Left lung (tissue), 10 donors: ENCODE results near the gene PDE8A. TPM values are rescaled to one million over a fixed set of nuclear protein-coding genes. Genes with fewer than 3 reads are reported as not detected.

Experiments used
- ATAC-seq: fragments of 200-7000 bp; cut with Tn5 transposase; one replicate; pipeline ENCODE4 v1.9.1; 2020; ENCODE audit warnings: moderate library complexity
- DNase-seq, 4 donors: peaks; one replicate each; pipeline ENCODE4 v3.0.0-alpha.2; 2013 to 2020
- H3K27ac ChIP-seq, 2 donors: fragments of 200-600 bp; sonication (generic) in 1 of 2; one replicate each; pipeline versions ENCODE4 v1.5.0 to v1.8.0; 2020 to 2021
- H3K27me3 ChIP-seq, 2 donors: fragments of 200-600 bp; sonication (generic) in 1 of 2; one replicate each; pipeline versions ENCODE4 v1.5.0 to v1.8.0; 2020 to 2021
- H3K36me3 ChIP-seq, 2 donors: fragments of 200-600 bp; sonication (generic) in 1 of 2; one replicate each; pipeline versions ENCODE4 v1.5.0 to v1.8.0; 2020 to 2021
- H3K4me1 ChIP-seq, 2 donors: fragments of 200-600 bp; one replicate each; pipeline ENCODE4 v1.8.0; 2021
- H3K4me3 ChIP-seq, 2 donors: fragments of 200-600 bp; sonication (generic) in 1 of 2; one replicate each; pipeline versions ENCODE4 v1.5.0 to v1.8.0; 2020 to 2021; ENCODE audit warnings: mild to moderate bottlenecking in 1 of 2
- H3K9me3 ChIP-seq, 2 donors: fragments of 200-600 bp; sonication (generic) in 1 of 2; one replicate each; pipeline versions ENCODE4 v1.5.0 to v1.8.0; 2020 to 2021
- intact Hi-C, 2 donors: fragments of 100-400 bp; cut with DNase I; formaldehyde crosslinking; loops; one replicate each; pipeline versions ENCODE4 v1.11.2 to v1.14.2; 2022
- polyA plus RNA-seq, 6 donors: library from polyadenylated mRNA; unstranded; fragments of 120-200 nt; gene quantifications; one replicate each; pipeline ENCODE4 v1.2.1, GENCODE V29; 2013; ENCODE audit not compliant: insufficient read length in 6 of 6
- total RNA-seq, 2 donors: library from RNA; stranded (reverse); fragmentation: NEBNext Ultra II Directional; extraction: Animal tissue kit (Norgen Biotek cat#: 25700); gene quantifications; one replicate each; pipeline ENCODE4 v1.2.1, GENCODE V29; 2021
- TF ChIP-seq, protein P1 (sequence below), 2 donors: fragments of 200-600 bp; sonication (generic) in 1 of 2; IDR thresholded peaks; one replicate each; pipeline versions ENCODE4 v1.5.0 to v1.8.0; 2021; ENCODE audit warnings: antibody characterized with exemption in 2 of 2
- donor health status: DM: no; HTN: yes; CAD: no.
- donor health status: DM: no; HTN: no; CAD: no.

PDE8A gene
- total and polyA plus RNA-seq, 8 donors: 30.4 to 64.0 (median 48.4) TPM

DNA sequence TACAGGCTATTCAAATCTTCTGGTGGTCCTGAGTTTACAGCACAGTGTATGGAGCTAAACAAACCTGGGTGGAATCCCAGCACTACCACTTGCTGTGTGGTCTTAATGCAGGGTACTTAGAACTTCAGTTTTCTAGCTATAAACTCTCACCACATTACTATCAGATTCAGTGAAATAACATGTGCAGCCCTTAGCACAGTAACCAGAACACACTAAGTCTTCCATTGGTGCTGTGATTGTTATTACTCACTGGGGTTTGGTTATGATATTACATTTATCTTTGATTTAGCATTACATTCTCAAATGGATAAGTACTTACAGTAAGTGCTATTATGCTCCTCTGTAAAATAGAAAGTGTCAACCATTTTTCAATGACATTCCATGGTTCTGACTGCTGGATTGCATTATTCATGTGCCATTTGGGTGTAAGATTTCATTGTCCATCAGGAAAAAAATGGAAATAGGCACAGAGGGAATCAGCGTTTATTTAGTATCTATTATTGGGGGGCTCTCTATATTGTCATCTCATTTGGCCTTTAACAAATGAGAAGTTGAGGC lies 81.9 kb downstream of the PDE8A start:
- no peak overlapping the region for H3K4me3 ChIP-seq
- intact Hi-C loops: no loop called here
- H3K27me3 ChIP-seq: no peaks in the 10 kb centered on the region
- peaks cover 0 to 14% of the 10 kb centered on the region in 2 donors for H3K36me3 ChIP-seq
- DNase-seq (no peak), ATAC-seq (no peak)
- TF ChIP-seq, protein P1, sequence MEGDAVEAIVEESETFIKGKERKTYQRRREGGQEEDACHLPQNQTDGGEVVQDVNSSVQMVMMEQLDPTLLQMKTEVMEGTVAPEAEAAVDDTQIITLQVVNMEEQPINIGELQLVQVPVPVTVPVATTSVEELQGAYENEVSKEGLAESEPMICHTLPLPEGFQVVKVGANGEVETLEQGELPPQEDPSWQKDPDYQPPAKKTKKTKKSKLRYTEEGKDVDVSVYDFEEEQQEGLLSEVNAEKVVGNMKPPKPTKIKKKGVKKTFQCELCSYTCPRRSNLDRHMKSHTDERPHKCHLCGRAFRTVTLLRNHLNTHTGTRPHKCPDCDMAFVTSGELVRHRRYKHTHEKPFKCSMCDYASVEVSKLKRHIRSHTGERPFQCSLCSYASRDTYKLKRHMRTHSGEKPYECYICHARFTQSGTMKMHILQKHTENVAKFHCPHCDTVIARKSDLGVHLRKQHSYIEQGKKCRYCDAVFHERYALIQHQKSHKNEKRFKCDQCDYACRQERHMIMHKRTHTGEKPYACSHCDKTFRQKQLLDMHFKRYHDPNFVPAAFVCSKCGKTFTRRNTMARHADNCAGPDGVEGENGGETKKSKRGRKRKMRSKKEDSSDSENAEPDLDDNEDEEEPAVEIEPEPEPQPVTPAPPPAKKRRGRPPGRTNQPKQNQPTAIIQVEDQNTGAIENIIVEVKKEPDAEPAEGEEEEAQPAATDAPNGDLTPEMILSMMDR (IDR thresholded peaks at IDR 0.05): no peak
- no peak overlapping the region for H3K27ac ChIP-seq
- H3K4me1 ChIP-seq: no peaks in the 10 kb centered on the region
- H3K9me3 ChIP-seq: peaks cover 0 to 6% of the 10 kb centered on the region in 2 donors

DNA sequence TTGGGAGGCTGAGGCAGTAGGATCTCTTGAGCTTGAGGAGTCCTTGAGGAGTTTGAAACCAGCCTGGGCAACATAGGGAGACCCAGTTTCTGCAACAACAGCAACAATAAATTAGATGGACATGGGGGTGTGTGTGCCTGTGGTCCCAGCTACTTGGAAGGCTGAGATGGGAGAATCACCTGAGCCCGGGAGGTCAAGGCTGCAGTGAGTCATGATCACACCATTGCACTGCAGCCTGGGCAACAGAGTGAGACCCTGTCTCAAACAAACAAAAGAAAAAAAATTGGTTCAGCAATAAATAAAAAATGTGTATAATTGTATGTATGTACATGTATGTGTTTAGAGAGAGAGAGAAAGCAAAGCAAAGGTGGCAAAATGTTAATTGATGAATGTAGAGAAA lies 83.1 kb downstream of the PDE8A start:
- ATAC-seq (no peak), DNase-seq (no peak)
- TF ChIP-seq, protein P1 (IDR thresholded peaks at IDR 0.05): no peak

DNA sequence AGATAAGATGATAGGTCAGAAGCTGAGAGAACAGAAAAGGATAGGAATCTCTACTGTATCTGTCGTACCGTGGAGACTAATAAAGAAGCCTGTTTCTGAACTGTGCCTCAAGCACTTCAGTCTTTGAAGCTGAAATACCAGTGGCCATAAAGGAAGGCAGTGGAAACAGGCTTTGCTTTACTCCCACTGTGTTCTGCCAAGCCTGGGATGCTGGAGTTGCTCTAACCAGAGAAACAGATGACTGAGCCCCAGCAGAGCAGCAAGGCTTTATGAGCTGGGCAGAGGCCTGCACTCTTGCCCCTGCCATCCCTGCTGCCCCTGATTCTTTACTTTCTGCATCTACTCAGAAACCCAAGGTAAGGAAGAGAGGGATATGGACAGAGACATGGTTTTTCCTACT lies 89.4 kb downstream of the PDE8A start:
- TF ChIP-seq, protein P1 (IDR thresholded peaks at IDR 0.05): no peak
- DNase-seq (no peak), ATAC-seq (no peak)
- Histone ChIP-seq H3K27ac (no peak overlapping the region), H3K27me3 (no peaks in the 10 kb centered on the region), H3K9me3 (no peaks in the 10 kb centered on the region), H3K36me3 (peaks cover 0 to 15% of the 10 kb centered on the region in 2 donors), H3K4me3 (no peak overlapping the region), H3K4me1 (no peaks in the 10 kb centered on the region)
- intact Hi-C loops: no loop called here

More for the DNA sequence above, 83.1 kb downstream of the PDE8A start:
- peaks cover 0 to 15% of the 10 kb centered on the region in 2 donors for H3K36me3 ChIP-seq
- H3K9me3 ChIP-seq: peaks cover 0 to 3% of the 10 kb centered on the region in 2 donors
- intact Hi-C loops: no loop called here
- H3K27ac ChIP-seq: no peak overlapping the region
- H3K27me3 ChIP-seq: no peaks in the 10 kb centered on the region
- no peaks in the 10 kb centered on the region for H3K4me1 ChIP-seq
- no peak overlapping the region for H3K4me3 ChIP-seq

DNA sequence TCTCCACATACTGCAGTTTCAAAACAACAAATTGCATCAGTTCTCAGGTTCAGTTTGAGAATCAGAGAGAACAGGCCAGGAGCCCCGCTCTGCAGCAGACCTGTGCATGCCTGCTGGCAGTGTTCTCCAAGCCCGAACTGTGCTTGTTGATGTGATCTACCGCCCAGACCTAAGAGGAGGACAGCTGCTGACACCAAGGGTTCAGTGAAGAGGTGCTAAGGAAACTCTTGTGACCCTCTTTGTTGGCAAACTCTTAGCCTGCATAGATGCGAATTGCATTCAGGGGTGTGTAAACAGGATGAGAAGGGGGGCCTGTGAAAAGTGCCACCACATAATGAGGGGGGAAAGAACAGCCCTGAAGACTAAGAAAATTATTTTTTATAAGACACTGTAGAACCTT lies 89.8 kb downstream of the PDE8A start:
- TF ChIP-seq, protein P1 (IDR thresholded peaks at IDR 0.05): no peak
- Histone ChIP-seq H3K36me3 (peaks cover 0 to 15% of the 10 kb centered on the region in 2 donors), H3K27me3 (no peaks in the 10 kb centered on the region), H3K4me1 (no peaks in the 10 kb centered on the region), H3K27ac (no peak overlapping the region), H3K4me3 (no peak overlapping the region), H3K9me3 (no peaks in the 10 kb centered on the region)
- intact Hi-C loops: no loop called here
- ATAC-seq (no peak), DNase-seq (no peak)

DNA sequence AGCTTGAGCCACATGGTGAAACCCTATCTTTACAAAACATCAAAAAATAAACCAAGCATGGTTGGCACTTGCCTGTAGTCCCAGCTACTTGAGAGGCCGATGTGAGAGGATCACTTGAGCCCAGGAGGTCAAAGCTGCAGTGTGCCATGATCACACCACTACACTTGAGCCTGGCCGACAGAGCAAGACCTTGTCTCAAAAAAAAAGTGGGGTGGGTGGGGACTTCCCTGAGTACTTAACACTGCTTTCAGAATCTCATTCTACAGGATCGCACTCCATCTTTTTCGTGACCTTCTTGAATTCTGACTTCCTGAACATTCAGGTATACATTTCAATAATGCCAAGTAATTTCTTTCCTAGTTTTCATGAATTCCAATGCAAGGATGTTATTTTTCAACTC lies 91.3 kb downstream of the PDE8A start:
- H3K4me3 ChIP-seq: no peak overlapping the region
- TF ChIP-seq, protein P1 (IDR thresholded peaks at IDR 0.05): no peak
- peak; percentile 17 for ATAC-seq
- no peak for DNase-seq
- H3K36me3 ChIP-seq: peaks cover 0 to 8% of the 10 kb centered on the region in 2 donors
- H3K27me3 ChIP-seq: no peaks in the 10 kb centered on the region
- no peaks in the 10 kb centered on the region for H3K4me1 ChIP-seq
- H3K9me3 ChIP-seq: no peaks in the 10 kb centered on the region
- no peak overlapping the region for H3K27ac ChIP-seq
- intact Hi-C loops: no loop called here
